HEK293 (cell line): Measurements from ENCODE around the gene KANSL1.

Source experiments
- CTCF ChIP-seq: fragments of 450-650 bp; formaldehyde crosslinking; IDR thresholded peaks from 2 replicates; pipeline ENCODE4 v1.5.1; 2016; ENCODE audit warnings: missing biosample characterization, missing genetic modification characterization
- YY1 ChIP-seq: fragments of 450-650 bp; formaldehyde crosslinking; IDR thresholded peaks from 2 replicates; pipeline ENCODE4 v1.5.1; 2018; ENCODE audit warnings: missing biosample characterization, missing genetic modification characterization

GRCh38 chr17:46152423-46152822 lies 40.8 kb downstream of the KANSL1 start:
- TF ChIP-seq CTCF (tag by site-specific recombination) (no peak), YY1 (no peak)
